KOPT-K1 (cell line): ENCODE data around the gene CNTNAP4.

Source experiments
- H3K27ac ChIP-seq: fragments of 200-600 bp; sonication (generic); 2 replicates; pipeline ENCODE4 v1.5.1; 2016; ENCODE audit warnings: antibody characterized with exemption, mild to moderate bottlenecking, low read depth, low read length; ENCODE audit not compliant: poor library complexity, severe bottlenecking
- H3K36me3 ChIP-seq: fragments of 200-600 bp; sonication (generic); 2 replicates; pipeline ENCODE4 v1.5.1; 2017; ENCODE audit warnings: antibody characterized with exemption, mild to moderate bottlenecking, low read length, moderate library complexity; ENCODE audit not compliant: insufficient read depth
- H3K9me3 ChIP-seq: fragments of 200-600 bp; sonication (generic); 2 replicates; pipeline ENCODE4 v1.5.1; 2017; ENCODE audit warnings: antibody characterized with exemption, low read length, mild to moderate bottlenecking; ENCODE audit not compliant: insufficient read depth, poor library complexity, severe bottlenecking

Gene CNTNAP4

GRCh38 chr16:76478105-76478504, 200.9 kb downstream of the CNTNAP4 start:
- Histone ChIP-seq H3K27ac (no peak overlapping the region), H3K9me3 (no peaks in the 10 kb centered on the region), H3K36me3 (no peaks in the 10 kb centered on the region)

- Histone ChIP-seq H3K27ac (no peak overlapping the region), H3K36me3 (no peaks in the 10 kb centered on the region), H3K9me3 (no peaks in the 10 kb centered on the region)
Observed at GRCh38 chr16:76483307-76483909, 206.2 kb downstream of the CNTNAP4 start.

GRCh38 chr16:76484020-76484419, 206.8 kb downstream of the CNTNAP4 start:
- no peaks in the 10 kb centered on the region for H3K36me3 ChIP-seq
- no peaks in the 10 kb centered on the region for H3K9me3 ChIP-seq
- H3K27ac ChIP-seq, result no peak overlapping the region

- no peaks in the 10 kb centered on the region for H3K9me3 ChIP-seq
- no peak overlapping the region for H3K27ac ChIP-seq
- no peaks in the 10 kb centered on the region for H3K36me3 ChIP-seq
Observed at GRCh38 chr16:76486740-76487139, 209.5 kb downstream of the CNTNAP4 start.

GRCh38 chr16:76487411-76488064, 210.3 kb downstream of the CNTNAP4 start:
- Histone ChIP-seq H3K9me3 (no peaks in the 10 kb centered on the region), H3K27ac (no peak overlapping the region)

GRCh38 chr16:76488065-76488417, 210.8 kb downstream of the CNTNAP4 start:
- Histone ChIP-seq H3K27ac (no peak overlapping the region), H3K9me3 (no peaks in the 10 kb centered on the region)

More at GRCh38 chr16:76487411-76488064, 210.3 kb downstream of the CNTNAP4 start:
- H3K36me3 ChIP-seq, result no peaks in the 10 kb centered on the region

GRCh38 chr16:76490036-76490639, 212.9 kb downstream of the CNTNAP4 start:
- H3K9me3 ChIP-seq, result no peaks in the 10 kb centered on the region
- H3K27ac ChIP-seq, result no peak overlapping the region
- H3K36me3 ChIP-seq, result no peaks in the 10 kb centered on the region

More at GRCh38 chr16:76488065-76488417, 210.8 kb downstream of the CNTNAP4 start:
- no peaks in the 10 kb centered on the region for H3K36me3 ChIP-seq

GRCh38 chr16:76500006-76500405, 222.8 kb downstream of the CNTNAP4 start:
- Histone ChIP-seq H3K27ac (no peak overlapping the region), H3K36me3 (no peaks in the 10 kb centered on the region), H3K9me3 (no peaks in the 10 kb centered on the region)

- Histone ChIP-seq H3K36me3 (no peaks in the 10 kb centered on the region), H3K27ac (no peak overlapping the region), H3K9me3 (no peaks in the 10 kb centered on the region)
Observed at GRCh38 chr16:76502063-76502462, 224.9 kb downstream of the CNTNAP4 start.

GRCh38 chr16:76502555-76502954, 225.4 kb downstream of the CNTNAP4 start:
- Histone ChIP-seq H3K36me3 (no peaks in the 10 kb centered on the region), H3K27ac (no peak overlapping the region), H3K9me3 (no peaks in the 10 kb centered on the region)

- Histone ChIP-seq H3K9me3 (no peaks in the 10 kb centered on the region), H3K36me3 (no peaks in the 10 kb centered on the region), H3K27ac (no peak overlapping the region)
Observed at GRCh38 chr16:76503091-76503490, 225.9 kb downstream of the CNTNAP4 start.

GRCh38 chr16:76511203-76511602, 234.0 kb downstream of the CNTNAP4 start:
- no peaks in the 10 kb centered on the region for H3K36me3 ChIP-seq
- H3K9me3 ChIP-seq, result no peaks in the 10 kb centered on the region
- H3K27ac ChIP-seq, result no peak overlapping the region

GRCh38 chr16:76518781-76519180, 241.6 kb downstream of the CNTNAP4 start:
- no peaks in the 10 kb centered on the region for H3K36me3 ChIP-seq
- no peak overlapping the region for H3K27ac ChIP-seq
- no peaks in the 10 kb centered on the region for H3K9me3 ChIP-seq

GRCh38 chr16:76524356-76524755, 247.2 kb downstream of the CNTNAP4 start:
- no peak overlapping the region for H3K27ac ChIP-seq

GRCh38 chr16:76524769-76525168, 247.6 kb downstream of the CNTNAP4 start:
- Histone ChIP-seq H3K9me3 (no peaks in the 10 kb centered on the region), H3K36me3 (no peaks in the 10 kb centered on the region), H3K27ac (no peak overlapping the region)

More at GRCh38 chr16:76524356-76524755, 247.2 kb downstream of the CNTNAP4 start:
- Histone ChIP-seq H3K36me3 (no peaks in the 10 kb centered on the region), H3K9me3 (no peaks in the 10 kb centered on the region)

- Histone ChIP-seq H3K9me3 (no peaks in the 10 kb centered on the region), H3K36me3 (no peaks in the 10 kb centered on the region), H3K27ac (no peak overlapping the region)
Observed at GRCh38 chr16:76527244-76527643, 250.0 kb downstream of the CNTNAP4 start.
